Panc1 (cell line): ENCODE results near the gene ANKH.

Experiments used
- POLR2AphosphoS5 ChIP-seq: IDR thresholded peaks from 2 replicates; pipeline ENCODE4 v1.6.1; 2012; ENCODE audit warnings: mild to moderate bottlenecking, low read depth, low read length, moderate library complexity
- TF ChIP-seq, protein P1 (sequence below): fragments of 450-650 bp; IDR thresholded peaks from 2 replicates; pipeline ENCODE4 v1.5.1; 2017; ENCODE audit warnings: mild to moderate bottlenecking

DNA sequence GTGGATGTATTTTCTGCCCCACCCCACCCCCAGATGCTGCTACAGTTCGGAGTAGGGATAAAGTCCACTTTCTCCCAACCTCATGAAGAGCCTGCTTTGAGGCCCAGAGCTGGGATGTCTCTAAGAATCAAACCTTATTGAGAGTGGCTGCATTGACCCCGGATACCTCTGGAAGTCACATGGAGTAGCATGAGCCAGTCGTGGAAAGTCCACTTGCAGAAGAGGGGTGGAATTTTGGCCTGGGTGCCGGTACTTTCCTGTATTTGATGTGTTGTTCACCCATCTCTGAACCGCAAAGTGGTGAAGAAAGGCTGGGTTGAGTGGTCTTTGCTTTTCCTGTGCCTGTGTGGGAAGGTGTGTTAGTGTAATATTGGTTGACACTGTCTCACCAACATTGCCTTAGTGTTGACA is 203.4 kb downstream of the ANKH start:
- no peak for TF ChIP-seq POLR2AphosphoS5
- TF ChIP-seq, protein P1, sequence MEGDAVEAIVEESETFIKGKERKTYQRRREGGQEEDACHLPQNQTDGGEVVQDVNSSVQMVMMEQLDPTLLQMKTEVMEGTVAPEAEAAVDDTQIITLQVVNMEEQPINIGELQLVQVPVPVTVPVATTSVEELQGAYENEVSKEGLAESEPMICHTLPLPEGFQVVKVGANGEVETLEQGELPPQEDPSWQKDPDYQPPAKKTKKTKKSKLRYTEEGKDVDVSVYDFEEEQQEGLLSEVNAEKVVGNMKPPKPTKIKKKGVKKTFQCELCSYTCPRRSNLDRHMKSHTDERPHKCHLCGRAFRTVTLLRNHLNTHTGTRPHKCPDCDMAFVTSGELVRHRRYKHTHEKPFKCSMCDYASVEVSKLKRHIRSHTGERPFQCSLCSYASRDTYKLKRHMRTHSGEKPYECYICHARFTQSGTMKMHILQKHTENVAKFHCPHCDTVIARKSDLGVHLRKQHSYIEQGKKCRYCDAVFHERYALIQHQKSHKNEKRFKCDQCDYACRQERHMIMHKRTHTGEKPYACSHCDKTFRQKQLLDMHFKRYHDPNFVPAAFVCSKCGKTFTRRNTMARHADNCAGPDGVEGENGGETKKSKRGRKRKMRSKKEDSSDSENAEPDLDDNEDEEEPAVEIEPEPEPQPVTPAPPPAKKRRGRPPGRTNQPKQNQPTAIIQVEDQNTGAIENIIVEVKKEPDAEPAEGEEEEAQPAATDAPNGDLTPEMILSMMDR, result no peak
